A549 (cell line): ENCODE measurements around the gene VAV3.

Experiments
- BHLHE40 ChIP-seq: IDR thresholded peaks from 2 replicates; pipeline ENCODE4 v1.6.1; 2012; ENCODE audit warnings: low read depth, low read length, inconsistent platforms
- CTCF ChIP-seq: fragments of >200 bp; sonication (Bioruptor Twin); formaldehyde crosslinking; IDR thresholded peaks from 3 replicates; pipeline ENCODE4 v1.5.1; 2016
- EP300 ChIP-seq, 2 experiments: fragments of >200 bp; sonication (Bioruptor Twin); formaldehyde crosslinking; IDR thresholded peaks; 2 replicates in 1 of 2; 3 replicates in 1 of 2; pipeline ENCODE4 v1.6.1; 2016 to 2017
- JUN ChIP-seq, 2 experiments: fragments of >200 bp; sonication (Bioruptor Twin); formaldehyde crosslinking; IDR thresholded peaks; 2 replicates in 1 of 2; 3 replicates in 1 of 2; pipeline ENCODE4 v1.6.1; 2016 to 2017
- JUNB ChIP-seq: fragments of >200 bp; sonication (Bioruptor Twin); formaldehyde crosslinking; IDR thresholded peaks from 2 replicates; pipeline ENCODE4 v1.6.1; 2016
- MAX ChIP-seq: IDR thresholded peaks from 2 replicates; pipeline ENCODE4 v1.6.1; 2012
- POLR2A ChIP-seq: IDR thresholded peaks from 2 replicates; pipeline ENCODE4 v1.6.1; 2012; ENCODE audit warnings: mild to moderate bottlenecking, low read length
- RAD21 ChIP-seq, 2 experiments: fragments of >200 bp in 1 of 2; sonication (Bioruptor Twin) in 1 of 2; formaldehyde crosslinking in 1 of 2; IDR thresholded peaks in 1 of 2; conservative IDR thresholded peaks in 1 of 2; 2 replicates in 1 of 2; 3 replicates in 1 of 2; pipeline ENCODE4 v1.6.1; 2012 to 2018; ENCODE audit warnings: inconsistent platforms in 1 of 2
- RARB ChIP-seq: fragments of 250-450 bp; sonication (Bioruptor Pico); IDR thresholded peaks from 2 replicates; pipeline ENCODE4 v1.8.0; 2021; ENCODE audit warnings: mild to moderate bottlenecking, moderate library complexity
- RCOR1 ChIP-seq: fragments of 150-350 bp; IDR thresholded peaks from 2 replicates; pipeline ENCODE4 v1.6.1; 2014; ENCODE audit warnings: antibody characterized with exemption, low read length, low read depth
- SMC3 ChIP-seq: fragments of >200 bp; sonication (Bioruptor Twin); formaldehyde crosslinking; IDR thresholded peaks from 3 replicates; pipeline ENCODE4 v1.6.1; 2018; ENCODE audit warnings: inconsistent platforms
- TP53 ChIP-seq: fragments of 250-450 bp; sonication (Bioruptor Pico); IDR thresholded peaks from 2 replicates; pipeline ENCODE4 v1.5.0; 2021; ENCODE audit warnings: mild to moderate bottlenecking, moderate library complexity
- USF2 ChIP-seq: fragments of 450-650 bp; IDR thresholded peaks from 2 replicates; pipeline ENCODE4 v1.6.1; 2014; ENCODE audit warnings: antibody characterized with exemption

GRCh38 chr1:107835151-107835670 lies 129.8 kb downstream of the VAV3 start:
- TF ChIP-seq RARB (CRISPR knock-in tag) (no peak), RAD21 (conservative IDR thresholded peaks at IDR 0.05 in 1 of 2, IDR thresholded peaks at IDR 0.05 in 1 of 2) (no peak), EP300 (IDR thresholded peaks at IDR 0.05) (no peak), CTCF (no peak), BHLHE40 (no peak), JUN (IDR thresholded peaks at IDR 0.05) (no peak), MAX (no peak), SMC3 (no peak), POLR2A (no peak), JUNB (no peak), RCOR1 (no peak), TP53 (CRISPR knock-in tag) (no peak), USF2 (no peak)
